Skeletal muscle satellite cell (primary cell): ENCODE measurements around the gene PGBD5.
"Not testable (repeated sequence)": the region's sequence is repeated elsewhere in the genome, so short reads cannot be mapped to it uniquely, and the experiment has no call there.

Source experiments
- H3K27me3 ChIP-seq: 2 replicates; pipeline ENCODE4 v1.7.0; 2013; ENCODE audit warnings: low read length; ENCODE audit not compliant: control insufficient read depth, insufficient read depth
- H3K36me3 ChIP-seq: 2 replicates; pipeline ENCODE4 v1.7.0; 2013; ENCODE audit warnings: mild to moderate bottlenecking, control low read depth, low read length; ENCODE audit not compliant: insufficient read depth
- H3K4me1 ChIP-seq: 2 replicates; pipeline ENCODE4 v1.7.0; 2013; ENCODE audit warnings: low read length; ENCODE audit not compliant: control insufficient read depth, insufficient read depth
- H3K4me2 ChIP-seq: 2 replicates; pipeline ENCODE4 v1.7.0; 2013; ENCODE audit warnings: mild to moderate bottlenecking, low read length
- H3K4me3 ChIP-seq: 2 replicates; pipeline ENCODE4 v1.7.0; 2013; ENCODE audit warnings: low read length
- H3K9ac ChIP-seq: 2 replicates; pipeline ENCODE4 v1.7.0; 2013; ENCODE audit warnings: mild to moderate bottlenecking, low read depth, low read length, moderate library complexity
- H3K9me3 ChIP-seq: replicated peaks from 2 replicates; pipeline ENCODE4 v1.7.0; 2013; ENCODE audit warnings: mild to moderate bottlenecking, control low read depth, low read length

The PGBD5 gene

GRCh38 chr1:230423951-230424350, 2.2 kb downstream of the PGBD5 start:
- H3K27me3 ChIP-seq, result peaks cover 42% of the 10 kb centered on the region
- H3K9ac ChIP-seq, result no peak overlapping the region
- no peak overlapping the region for H3K4me3 ChIP-seq

GRCh38 chr1:230423261-230423660, 2.9 kb downstream of the PGBD5 start:
- Histone ChIP-seq H3K27me3 (peaks cover 42% of the 10 kb centered on the region), H3K9ac (no peak overlapping the region), H3K4me3 (no peak overlapping the region), H3K9me3 (no peaks in the 10 kb centered on the region), H3K4me2 (no peak overlapping the region), H3K4me1 (peaks cover 8% of the 10 kb centered on the region), H3K36me3 (no peaks in the 10 kb centered on the region)

More at GRCh38 chr1:230423951-230424350, 2.2 kb downstream of the PGBD5 start:
- Histone ChIP-seq H3K9me3 (no peaks in the 10 kb centered on the region), H3K36me3 (no peaks in the 10 kb centered on the region), H3K4me1 (peaks cover 8% of the 10 kb centered on the region), H3K4me2 (peak overlapping the region; percentile 78)

GRCh38 chr1:230422221-230422981, 3.7 kb downstream of the PGBD5 start:
- Histone ChIP-seq H3K4me2 (no peak overlapping the region), H3K9ac (no peak overlapping the region), H3K36me3 (no peaks in the 10 kb centered on the region), H3K4me3 (no peak overlapping the region), H3K4me1 (peaks cover 8% of the 10 kb centered on the region), H3K27me3 (peaks cover 36% of the 10 kb centered on the region), H3K9me3 (no peaks in the 10 kb centered on the region)

- Histone ChIP-seq H3K4me3 (no peak overlapping the region), H3K9me3 (no peaks in the 10 kb centered on the region), H3K36me3 (no peaks in the 10 kb centered on the region), H3K4me1 (peaks cover 8% of the 10 kb centered on the region), H3K27me3 (peaks cover 28% of the 10 kb centered on the region), H3K4me2 (no peak overlapping the region), H3K9ac (no peak overlapping the region)
Measured at GRCh38 chr1:230421481-230421880, 4.7 kb downstream of the PGBD5 start.

- not testable (repeated sequence) for H3K4me3 ChIP-seq, H3K4me2 ChIP-seq, H3K9ac ChIP-seq, H3K4me1 ChIP-seq, H3K9me3 ChIP-seq, H3K36me3 ChIP-seq
- H3K27me3 ChIP-seq, result peaks cover 28% of the 10 kb centered on the region
Measured at GRCh38 chr1:230420372-230420771, 5.8 kb downstream of the PGBD5 start.

- H3K9me3 ChIP-seq, result no peaks in the 10 kb centered on the region
- no peaks in the 10 kb centered on the region for H3K36me3 ChIP-seq
- H3K4me2 ChIP-seq, result no peak overlapping the region
- no peak overlapping the region for H3K9ac ChIP-seq
- peaks cover 5% of the 10 kb centered on the region for H3K27me3 ChIP-seq
- no peak overlapping the region for H3K4me3 ChIP-seq
- H3K4me1 ChIP-seq, result no peaks in the 10 kb centered on the region
Measured at GRCh38 chr1:230416430-230416829, 9.7 kb downstream of the PGBD5 start.

- Histone ChIP-seq H3K4me1 (no peaks in the 10 kb centered on the region), H3K4me3 (no peak overlapping the region), H3K9me3 (no peaks in the 10 kb centered on the region), H3K4me2 (no peak overlapping the region), H3K36me3 (no peaks in the 10 kb centered on the region), H3K9ac (no peak overlapping the region), H3K27me3 (no peaks in the 10 kb centered on the region)
Measured at GRCh38 chr1:230415405-230416132, 10.6 kb downstream of the PGBD5 start.

- no peaks in the 10 kb centered on the region for H3K27me3 ChIP-seq
Measured at GRCh38 chr1:230414694-230415093, 11.4 kb downstream of the PGBD5 start.

GRCh38 chr1:230414102-230414501, 12.0 kb downstream of the PGBD5 start:
- Histone ChIP-seq H3K9me3 (no peaks in the 10 kb centered on the region), H3K36me3 (no peaks in the 10 kb centered on the region), H3K4me1 (no peaks in the 10 kb centered on the region), H3K4me2 (no peak overlapping the region), H3K4me3 (no peak overlapping the region), H3K9ac (no peak overlapping the region), H3K27me3 (no peaks in the 10 kb centered on the region)

More at GRCh38 chr1:230414694-230415093, 11.4 kb downstream of the PGBD5 start:
- Histone ChIP-seq H3K4me2 (no peak overlapping the region), H3K4me1 (no peaks in the 10 kb centered on the region), H3K9me3 (no peaks in the 10 kb centered on the region), H3K4me3 (no peak overlapping the region), H3K36me3 (no peaks in the 10 kb centered on the region), H3K9ac (no peak overlapping the region)

GRCh38 chr1:230413061-230413460, 13.1 kb downstream of the PGBD5 start:
- no peak overlapping the region for H3K9ac ChIP-seq
- H3K36me3 ChIP-seq, result no peaks in the 10 kb centered on the region
- H3K4me2 ChIP-seq, result no peak overlapping the region
- no peak overlapping the region for H3K4me3 ChIP-seq
- no peaks in the 10 kb centered on the region for H3K4me1 ChIP-seq
- H3K9me3 ChIP-seq, result no peaks in the 10 kb centered on the region
- no peaks in the 10 kb centered on the region for H3K27me3 ChIP-seq

- H3K36me3 ChIP-seq, result no peaks in the 10 kb centered on the region
- no peak overlapping the region for H3K4me3 ChIP-seq
- H3K4me2 ChIP-seq, result no peak overlapping the region
- H3K4me1 ChIP-seq, result no peaks in the 10 kb centered on the region
- H3K9me3 ChIP-seq, result no peaks in the 10 kb centered on the region
- no peaks in the 10 kb centered on the region for H3K27me3 ChIP-seq
- H3K9ac ChIP-seq, result no peak overlapping the region
Measured at GRCh38 chr1:230408971-230409370, 17.2 kb downstream of the PGBD5 start.

- H3K27me3 ChIP-seq, result no peaks in the 10 kb centered on the region
- H3K9me3 ChIP-seq, result no peaks in the 10 kb centered on the region
- no peak overlapping the region for H3K4me3 ChIP-seq
- no peak overlapping the region for H3K9ac ChIP-seq
- H3K4me1 ChIP-seq, result peaks cover under 1% of the 10 kb centered on the region
- H3K4me2 ChIP-seq, result no peak overlapping the region
- H3K36me3 ChIP-seq, result no peaks in the 10 kb centered on the region
Measured at GRCh38 chr1:230407351-230407750, 18.8 kb downstream of the PGBD5 start.
